ENCODE results near the gene AQP2. TPM values are rescaled to one million over a fixed set of nuclear protein-coding genes. Genes with fewer than 3 reads are reported as not detected.

AQP2 gene
- total RNA-seq = not detected

GRCh38 chr12:49950273-49951251 is at the start of gene AQP2:
TSS of gene AQP2 (plus strand) at chr12:49950737. CDS start at chr12:49950831, 94 bp downstream.
- DNase-seq (ENCODE audit: low spot score in 2 of 2) (no peak), FAIRE-seq (no peak)

- DNase-seq (ENCODE audit: low spot score in 2 of 2) = no peak
- no peak for FAIRE-seq
These were observed 49.5 kb upstream of the AQP2 start for GRCh38 chr12:49901026-49901425.

GRCh38 chr12:49901986-49902385 is 48.6 kb upstream of the AQP2 start:
- FAIRE-seq = no peak

GRCh38 chr12:49902399-49903350 is 47.9 kb upstream of the AQP2 start:
- DNase-seq (ENCODE audit: low spot score in 2 of 2) = peak; percentile 50 to 71
- no peak for FAIRE-seq

More at GRCh38 chr12:49901986-49902385, 48.6 kb upstream of the AQP2 start:
- DNase-seq (ENCODE audit: low spot score in 2 of 2) = no peak

GRCh38 chr12:49903351-49903699 is 47.2 kb upstream of the AQP2 start:
- FAIRE-seq (no peak), DNase-seq (ENCODE audit: low spot score in 2 of 2) (no peak)

GRCh38 chr12:49903700-49904423 is 46.7 kb upstream of the AQP2 start, which contains the start of gene FAIM2:
TSS of gene FAIM2 (minus strand) at chr12:49903900. CDS start at chr12:49903792, 108 bp downstream.
- no peak for FAIRE-seq
- DNase-seq (ENCODE audit: low spot score in 2 of 2) = peak; percentile 82 to 84

- no peak for FAIRE-seq
These were observed 45.9 kb upstream of the AQP2 start for GRCh38 chr12:49904601-49905000.

GRCh38 chr12:49905718-49906314 is 44.7 kb upstream of the AQP2 start:
- no peak for FAIRE-seq
- no peak for DNase-seq (ENCODE audit: low spot score in 2 of 2)

More at GRCh38 chr12:49904601-49905000, 45.9 kb upstream of the AQP2 start:
- DNase-seq (ENCODE audit: low spot score in 2 of 2) = peak in 1 of 2 donors; percentile 18

- no peak for FAIRE-seq
- peak in 1 of 2 donors; percentile 25 for DNase-seq (ENCODE audit: low spot score in 2 of 2)
These were observed 43.2 kb upstream of the AQP2 start for GRCh38 chr12:49907352-49907751.

- no peak for DNase-seq (ENCODE audit: low spot score in 2 of 2)
- FAIRE-seq = no peak
These were observed 41.2 kb upstream of the AQP2 start for GRCh38 chr12:49909356-49909755.

- no peak for DNase-seq (ENCODE audit: low spot score in 2 of 2)
- no peak for FAIRE-seq
These were observed 40.7 kb upstream of the AQP2 start for GRCh38 chr12:49909826-49910225.

GRCh38 chr12:49910331-49911212 is 40.0 kb upstream of the AQP2 start:
- DNase-seq (ENCODE audit: low spot score in 2 of 2) (no peak), FAIRE-seq (no peak)

- FAIRE-seq (no peak), DNase-seq (ENCODE audit: low spot score in 2 of 2) (no peak)
These were observed 39.3 kb upstream of the AQP2 start for GRCh38 chr12:49911213-49911605.

- DNase-seq (ENCODE audit: low spot score in 2 of 2) (no peak), FAIRE-seq (no peak)
These were observed 37.9 kb upstream of the AQP2 start for GRCh38 chr12:49912345-49913255.

GRCh38 chr12:49916129-49916919 is 34.2 kb upstream of the AQP2 start:
- DNase-seq (ENCODE audit: low spot score in 2 of 2) = no peak
- peak; percentile 17 for FAIRE-seq

- FAIRE-seq (no peak), DNase-seq (ENCODE audit: low spot score in 2 of 2) (no peak)
These were observed 33.3 kb upstream of the AQP2 start for GRCh38 chr12:49917166-49917787.
